Thoracic aorta (tissue), 2 donors: ENCODE measurements around the gene F8. TPM values are rescaled to one million over a fixed set of nuclear protein-coding genes. Genes with fewer than 3 reads are reported as not detected.

Experiments
- ATAC-seq: fragments of 150-250 bp; one replicate; pipeline ENCODE4 v1.8.0; 2017; ENCODE audit warnings: low read depth; ENCODE audit not compliant: insufficient number of reproducible peaks, low FRiP score
- DNase-seq: peaks from one replicate; pipeline ENCODE4 v3.0.0-alpha.2; 2020; ENCODE audit warnings: low spot score
- H3K27ac ChIP-seq, 2 donors: fragments of 200-600 bp; sonication (generic); 1 replicate in 1 of 2; 2 replicates in 1 of 2; pipeline ENCODE4 v1.5.1; 2016; ENCODE audit warnings: mild to moderate bottlenecking in 2 of 2, moderate library complexity in 2 of 2
- H3K27me3 ChIP-seq: fragments of 200-600 bp; sonication (generic); replicated peaks from 2 replicates; pipeline ENCODE4 v1.6.0; 2016; ENCODE audit warnings: mild to moderate bottlenecking; ENCODE audit not compliant: insufficient read depth
- H3K36me3 ChIP-seq: fragments of 200-600 bp; sonication (generic); one replicate; pipeline ENCODE4 v1.5.1; 2016
- H3K4me1 ChIP-seq, 2 donors: fragments of 200-600 bp; sonication (generic); 1 replicate in 1 of 2; 2 replicates in 1 of 2; pipeline versions ENCODE4 v1.5.1 to v1.6.0; 2016; ENCODE audit warnings: low read depth in 2 of 2, mild to moderate bottlenecking in 1 of 2; ENCODE audit not compliant: control insufficient read depth in 1 of 2
- H3K4me3 ChIP-seq: fragments of 200-600 bp; sonication (generic); 2 replicates; pipeline ENCODE4 v1.5.1; 2016; ENCODE audit warnings: mild to moderate bottlenecking
- H3K9me3 ChIP-seq: fragments of 200-600 bp; sonication (generic); 2 replicates; pipeline ENCODE4 v1.5.1; 2016
- CTCF ChIP-seq: fragments of 200-600 bp; sonication (generic); IDR thresholded peaks from one replicate; pipeline ENCODE4 v1.5.1; 2019; ENCODE audit warnings: antibody characterized with exemption
- total RNA-seq, 2 donors: library from RNA; depleted of rRNA; stranded (reverse); fragments of >200 nt; gene quantifications; one replicate each; pipeline versions ENCODE4 v1.1.0 to v1.2.3, GENCODE V29; 2016

The F8 gene
- total RNA-seq, 2 donors from 2014 or later: 7.7 to 18.1 TPM

DNA sequence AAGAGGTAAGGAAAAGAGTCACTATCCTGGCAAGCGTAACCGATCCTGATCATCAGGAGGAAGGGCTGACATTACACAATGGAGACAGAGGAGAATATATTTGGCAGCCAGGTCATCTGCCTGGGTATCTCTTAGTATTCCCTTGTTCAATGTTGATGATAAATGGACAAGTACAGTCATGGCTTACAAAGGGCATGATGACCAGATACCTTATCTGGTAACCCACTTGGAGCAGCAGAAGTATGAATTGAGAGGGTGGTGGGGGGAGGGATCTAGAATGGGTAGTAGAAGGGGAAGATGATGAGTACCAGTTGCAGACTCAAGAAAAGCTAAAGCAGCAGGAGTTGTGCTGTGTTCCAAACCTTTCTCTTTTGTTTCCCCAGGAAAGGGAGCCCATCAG, 17.3 kb downstream of the F8 start:
- no peak overlapping the region for H3K27ac ChIP-seq
- ATAC-seq: no peak
- no peak for DNase-seq
- no peak overlapping the region for H3K4me3 ChIP-seq
- H3K4me1 ChIP-seq: no peaks in the 10 kb centered on the region
- no peaks in the 10 kb centered on the region for H3K36me3 ChIP-seq
- H3K9me3 ChIP-seq: no peaks in the 10 kb centered on the region
- H3K27me3 ChIP-seq: no peaks in the 10 kb centered on the region
- TF ChIP-seq CTCF: no peak

DNA sequence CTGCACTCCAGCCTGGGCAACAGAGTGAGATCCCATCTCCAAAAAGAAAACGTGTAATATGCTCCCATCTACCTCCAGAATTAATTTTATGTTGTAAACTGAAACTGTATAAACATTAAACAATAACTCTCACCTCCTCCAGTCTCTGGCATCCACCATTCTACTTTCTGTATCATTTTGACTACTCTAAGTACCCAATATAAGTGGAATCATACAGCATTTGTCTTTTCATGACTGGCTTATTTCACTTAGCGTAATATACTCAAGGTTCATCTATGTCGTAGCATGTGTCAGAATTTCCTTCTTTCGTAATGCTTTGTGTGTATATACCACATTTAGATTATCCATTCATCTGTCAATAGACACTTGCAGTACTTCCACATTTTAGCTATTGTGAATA, 20.6 kb downstream of the F8 start:
- DNase-seq (no peak), ATAC-seq (no peak)
- no peaks in the 10 kb centered on the region for H3K9me3 ChIP-seq
- TF ChIP-seq CTCF: no peak
- no peak overlapping the region for H3K27ac ChIP-seq
- H3K4me1 ChIP-seq: no peaks in the 10 kb centered on the region
- no peak overlapping the region for H3K4me3 ChIP-seq
- H3K36me3 ChIP-seq: no peaks in the 10 kb centered on the region
- H3K27me3 ChIP-seq: no peaks in the 10 kb centered on the region

DNA sequence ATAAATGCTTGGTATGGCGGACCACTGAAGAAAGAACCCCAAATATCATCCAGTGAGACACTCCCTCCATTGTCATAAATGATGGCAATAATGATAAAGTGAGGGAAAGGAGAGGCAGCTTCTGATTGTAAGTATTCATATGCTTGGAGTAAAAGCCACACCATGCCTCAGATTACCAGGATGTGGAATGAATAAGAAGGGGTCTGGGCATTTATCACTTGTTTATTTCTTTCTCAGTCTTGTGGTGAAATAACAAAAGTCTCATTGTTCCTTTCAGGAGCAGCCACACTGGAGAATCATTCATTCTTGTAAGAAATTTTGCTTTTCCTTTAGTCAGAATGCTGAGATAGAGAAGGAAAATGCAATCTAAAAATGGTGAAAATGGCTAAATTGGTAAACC, 21.7 kb downstream of the F8 start:
- Histone ChIP-seq H3K36me3 (no peaks in the 10 kb centered on the region), H3K4me3 (no peak overlapping the region), H3K9me3 (no peaks in the 10 kb centered on the region), H3K4me1 (no peaks in the 10 kb centered on the region), H3K27ac (no peak overlapping the region), H3K27me3 (no peaks in the 10 kb centered on the region)
- ATAC-seq: no peak
- TF ChIP-seq CTCF: no peak
- DNase-seq: no peak

DNA sequence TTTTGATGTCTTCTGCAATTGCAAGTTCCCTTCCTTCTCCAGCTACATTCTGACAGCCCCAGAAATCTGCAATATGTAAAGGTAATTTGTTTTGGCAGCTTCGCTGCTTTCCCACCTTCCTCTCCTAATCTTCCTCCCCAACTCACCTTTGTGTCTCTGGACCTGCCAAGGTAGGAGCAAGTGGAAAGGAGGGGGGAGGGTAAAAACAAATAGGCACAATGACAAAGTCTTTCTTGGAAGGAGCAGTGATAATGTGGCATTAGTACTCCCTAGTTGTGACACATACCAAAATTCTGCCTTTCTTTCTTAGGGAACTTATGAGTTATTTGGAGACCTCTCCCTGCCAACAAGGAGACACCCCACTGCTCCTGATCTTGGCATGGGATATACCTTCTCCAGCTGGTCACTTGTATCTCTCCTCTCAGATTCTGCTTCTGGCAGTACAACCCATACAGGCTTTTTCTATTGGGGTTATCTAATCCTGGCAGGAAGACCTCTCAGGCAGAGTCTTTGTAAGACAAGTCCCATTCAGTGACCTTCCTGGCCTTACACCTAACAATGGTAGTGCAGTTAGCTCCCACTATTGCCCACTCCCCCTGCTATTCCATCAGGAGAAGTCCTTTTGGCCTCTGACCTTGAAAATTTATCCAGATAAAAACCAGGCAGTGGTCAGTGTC, 24.2 kb downstream of the F8 start:
- Histone ChIP-seq H3K9me3 (no peaks in the 10 kb centered on the region), H3K4me1 (no peaks in the 10 kb centered on the region), H3K4me3 (no peak overlapping the region), H3K27me3 (no peaks in the 10 kb centered on the region), H3K27ac (no peak overlapping the region), H3K36me3 (no peaks in the 10 kb centered on the region)
- no peak for ATAC-seq
- no peak for DNase-seq
- no peak for TF ChIP-seq CTCF

GRCh38 chrX:154991476-154991875, 31.0 kb downstream of the F8 start:
- H3K9me3 ChIP-seq: no peaks in the 10 kb centered on the region
- no peaks in the 10 kb centered on the region for H3K4me1 ChIP-seq
- ATAC-seq (no peak), DNase-seq (no peak)
- H3K4me3 ChIP-seq: no peak overlapping the region
- TF ChIP-seq CTCF: no peak
- no peaks in the 10 kb centered on the region for H3K36me3 ChIP-seq
- H3K27ac ChIP-seq: no peak overlapping the region
- no peaks in the 10 kb centered on the region for H3K27me3 ChIP-seq
